OCI-LY7 (cell line): Measurements from ENCODE around the gene REG1A.

Source experiments
- CTCF ChIP-seq: fragments of 200-600 bp; sonication (generic); conservative IDR thresholded peaks from 2 replicates; pipeline ENCODE4 v1.5.1; 2014; ENCODE audit warnings: mild to moderate bottlenecking, antibody characterized with exemption, low read length, moderate library complexity, mixed read lengths
- EZH2phosphoT487 ChIP-seq: fragments of 200-600 bp; sonication (generic); IDR thresholded peaks from 2 replicates; pipeline ENCODE4 v1.6.1; 2018; ENCODE audit warnings: low read depth, borderline replicate concordance, mild to moderate bottlenecking, mixed run types, antibody characterized with exemption, low read length, moderate library complexity, mixed read lengths

GRCh38 chr2:79128406-79128805 is 8.1 kb downstream of the REG1A start:
- TF ChIP-seq CTCF: no peak
- TF ChIP-seq EZH2phosphoT487: no peak
